Raji (cell line): ENCODE measurements around the gene SIN3B.

Experiments
- POLR2A ChIP-seq: IDR thresholded peaks from 2 replicates; pipeline ENCODE4 v1.6.1; 2011; ENCODE audit warnings: low read depth, low read length, control low read depth; ENCODE audit not compliant: insufficient read depth

SIN3B gene

DNA sequence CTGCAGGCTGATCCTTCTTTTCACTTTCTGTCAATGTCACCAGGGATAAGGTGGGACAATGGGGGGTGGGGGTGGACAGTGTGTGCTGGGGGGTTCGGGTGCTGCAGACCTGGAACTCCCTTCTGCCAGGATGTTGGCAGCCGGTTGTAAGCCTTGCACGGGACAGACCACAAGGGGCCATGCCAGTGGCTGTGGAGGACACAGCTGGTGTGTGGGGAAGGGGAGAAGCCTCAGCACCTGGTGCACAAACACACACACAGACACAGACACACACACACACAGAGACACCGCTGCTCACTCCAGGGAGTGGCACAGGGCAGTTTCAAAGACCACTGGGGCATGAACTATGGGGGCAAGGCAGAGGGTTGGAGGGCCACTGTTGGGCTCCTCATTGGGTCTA lies 63.2 kb downstream of the SIN3B start:
- TF ChIP-seq POLR2A, result no peak

DNA sequence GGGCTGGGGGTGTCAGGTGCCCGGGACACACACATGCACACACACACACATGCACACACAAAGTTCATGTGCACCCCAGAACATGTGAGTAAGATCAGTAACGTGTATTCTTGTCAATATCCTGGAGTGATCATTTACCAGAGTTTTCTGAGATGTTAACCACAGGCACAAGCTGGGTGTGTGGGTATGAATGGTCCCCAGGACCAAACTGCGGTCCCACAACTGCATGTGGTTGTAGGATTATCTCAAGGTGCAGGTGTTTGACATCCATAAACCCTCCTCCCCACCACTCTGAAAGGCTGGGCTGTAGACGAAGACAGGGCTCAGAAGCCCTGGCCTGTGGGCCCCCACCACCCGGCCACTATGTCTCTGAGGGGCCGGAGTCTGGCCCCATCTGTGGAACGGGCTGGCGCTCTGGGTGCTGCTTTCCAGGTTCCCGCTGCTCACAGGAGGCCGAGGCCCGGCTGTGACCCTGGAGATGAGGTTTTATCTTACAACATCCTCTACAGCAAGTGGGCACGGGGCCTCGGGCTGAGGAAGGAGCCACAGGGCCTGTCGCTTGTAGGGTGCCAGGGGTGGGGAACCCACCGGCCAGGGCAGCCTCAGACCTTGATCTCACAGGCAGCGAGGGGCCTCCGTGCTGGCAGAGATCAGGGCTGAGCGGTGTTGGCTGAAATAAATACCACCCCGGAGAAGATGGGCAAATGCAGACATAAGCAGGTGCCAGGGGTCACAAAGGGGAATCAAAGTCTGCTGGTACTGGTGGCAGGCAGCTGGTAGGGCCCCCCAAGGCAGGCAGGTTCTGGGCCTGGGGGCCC lies 63.9 kb downstream of the SIN3B start:
- no peak for TF ChIP-seq POLR2A

DNA sequence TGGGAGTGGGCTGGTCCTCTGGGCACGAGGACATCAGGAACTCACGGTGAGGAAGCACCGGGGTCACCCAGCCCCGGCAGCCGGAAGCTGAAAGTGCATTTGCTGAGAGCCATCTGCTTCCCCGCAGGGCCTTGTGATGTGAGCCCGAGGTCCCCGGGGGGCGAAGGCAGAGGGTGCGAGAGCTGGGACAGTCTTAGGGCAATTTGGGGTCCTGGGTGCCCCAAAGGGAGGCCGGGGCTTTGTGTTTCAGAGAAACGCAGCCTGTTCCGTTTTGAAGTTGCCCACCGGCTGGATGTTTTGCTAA lies 64.4 kb downstream of the SIN3B start:
- no peak for TF ChIP-seq POLR2A

DNA sequence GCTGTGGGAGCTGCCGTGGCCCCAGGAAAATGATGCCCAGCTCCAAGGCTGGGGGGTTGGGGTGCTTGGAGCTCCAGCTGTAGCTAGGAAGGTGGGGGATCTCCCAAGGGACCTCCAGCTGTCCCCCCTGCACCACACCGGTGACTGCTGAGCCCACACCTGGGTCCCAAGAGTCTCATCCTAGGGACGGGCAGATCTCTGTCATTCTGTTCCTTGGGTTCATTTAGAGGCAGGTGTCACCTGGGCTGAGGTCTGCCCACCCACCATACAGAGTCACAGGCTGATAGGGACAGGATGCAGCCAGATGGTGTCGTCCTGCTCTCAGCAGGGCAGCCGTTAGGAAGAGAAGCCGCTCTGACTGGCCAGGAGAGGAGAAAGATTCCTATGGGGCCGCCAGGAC lies 64.9 kb downstream of the SIN3B start:
- no peak for TF ChIP-seq POLR2A

DNA sequence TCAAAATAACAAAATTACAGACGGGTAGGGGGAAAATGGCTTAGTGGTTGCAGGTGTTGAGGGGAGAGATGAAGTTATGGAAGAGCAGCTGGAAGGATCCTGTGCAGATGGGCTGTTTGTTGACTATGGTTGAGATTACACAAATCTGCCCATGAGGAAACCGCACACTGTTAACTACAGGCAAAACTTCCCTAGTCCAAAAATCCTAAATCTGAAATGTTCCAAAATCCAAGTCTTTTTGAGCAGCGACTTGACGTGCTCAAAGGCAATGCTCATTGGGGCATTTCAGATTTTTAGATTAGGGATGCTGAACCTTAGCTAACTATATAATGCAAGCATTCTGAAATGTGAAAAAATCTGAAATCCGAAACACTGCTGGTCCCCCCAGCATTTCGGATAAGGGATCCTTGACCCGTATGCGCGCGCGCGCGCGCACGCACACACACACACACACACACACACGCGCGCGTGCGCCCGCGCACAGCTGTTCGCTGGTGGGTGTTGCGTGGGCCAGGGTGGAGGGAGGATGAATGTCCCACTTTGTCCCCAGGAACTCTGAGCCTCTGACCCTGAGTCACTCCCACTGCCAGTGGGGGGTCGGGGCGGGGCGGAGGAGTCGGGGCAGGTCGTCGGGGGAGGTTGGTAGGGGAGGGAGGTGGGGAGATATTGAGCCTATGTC lies 66.4 kb downstream of the SIN3B start:
- no peak for TF ChIP-seq POLR2A

DNA sequence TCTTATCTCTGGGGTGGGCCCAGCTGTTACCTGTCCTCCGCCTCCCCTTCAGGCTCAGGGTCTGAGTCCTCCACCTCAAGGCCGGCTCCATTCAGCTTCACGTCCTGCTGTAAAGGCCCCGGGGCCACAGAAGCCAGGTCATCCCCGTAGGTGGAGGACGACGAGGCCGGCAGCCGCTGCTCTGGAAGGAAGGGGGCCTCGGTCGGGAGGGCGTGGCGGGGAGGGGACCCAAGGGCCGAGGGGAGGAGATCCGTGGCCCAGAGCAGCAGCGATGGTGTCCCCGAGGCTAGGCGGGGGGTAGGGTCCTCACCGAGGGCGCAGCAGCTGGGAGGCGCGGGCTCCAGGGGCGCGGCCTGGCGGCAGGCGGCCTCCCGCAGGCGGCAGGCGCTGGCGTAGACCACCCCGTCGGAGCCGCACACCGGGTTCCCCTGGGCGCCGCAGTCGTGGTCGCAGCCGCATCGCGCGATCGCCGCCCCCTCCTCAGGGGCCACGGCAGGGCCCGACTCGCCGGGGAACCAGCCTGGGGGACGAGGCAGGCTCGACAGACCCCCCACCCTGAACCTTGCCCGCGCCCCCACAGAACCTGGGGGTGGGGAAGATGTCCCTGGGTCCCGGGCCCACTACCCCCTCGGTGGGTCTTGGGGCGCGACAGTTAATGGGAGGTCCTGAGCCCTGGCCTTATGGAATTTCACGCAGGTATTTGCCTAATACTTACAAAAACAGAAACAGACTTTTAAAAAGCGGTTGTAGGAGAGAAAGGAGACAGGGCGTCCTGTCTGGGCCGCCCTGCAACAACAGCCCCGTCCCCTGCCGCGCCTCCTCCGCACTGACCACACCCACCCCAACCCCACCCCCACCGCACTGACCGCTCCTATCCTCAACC lies 67.2 kb downstream of the SIN3B start:
- TF ChIP-seq POLR2A, result no peak

DNA sequence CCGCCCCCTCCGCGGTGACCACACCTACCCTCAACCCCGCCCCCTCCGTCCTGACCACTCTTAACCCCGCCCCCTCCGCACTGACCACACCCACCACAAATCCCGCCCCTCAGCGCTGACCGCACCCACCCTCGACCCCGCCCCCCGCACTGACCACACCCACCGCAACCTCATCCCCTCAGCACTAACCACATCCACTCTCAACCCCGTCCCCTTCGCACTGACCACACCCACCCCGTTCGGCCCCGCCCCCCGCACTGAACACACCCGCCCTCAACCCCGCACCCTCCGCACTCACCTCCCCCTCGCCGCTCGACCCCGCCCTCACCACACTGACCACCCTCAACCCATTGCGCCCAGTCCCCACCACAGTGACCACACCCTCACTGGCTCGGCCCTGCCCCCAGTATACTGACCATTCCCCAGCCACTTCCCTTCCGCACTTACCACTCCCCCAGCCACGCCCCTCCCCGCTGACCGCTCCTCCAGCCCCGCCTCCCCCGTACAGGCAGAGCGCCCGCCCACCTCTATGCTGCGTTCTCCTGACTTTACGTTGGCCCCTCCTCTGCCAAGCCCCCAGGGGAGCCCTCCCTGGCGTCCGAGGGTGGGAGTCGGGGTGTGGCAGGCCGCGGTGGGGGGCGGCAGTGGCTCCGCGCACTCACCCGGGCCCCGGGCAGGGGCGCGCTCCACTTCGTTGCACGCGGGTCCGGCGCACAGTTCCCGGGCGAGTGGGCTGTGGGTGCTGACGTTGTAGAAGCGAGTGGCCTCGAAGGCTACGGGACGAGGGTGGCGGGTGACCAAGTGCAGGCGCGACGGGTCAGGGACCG lies 68.0 kb downstream of the SIN3B start:
- no peak for TF ChIP-seq POLR2A

DNA sequence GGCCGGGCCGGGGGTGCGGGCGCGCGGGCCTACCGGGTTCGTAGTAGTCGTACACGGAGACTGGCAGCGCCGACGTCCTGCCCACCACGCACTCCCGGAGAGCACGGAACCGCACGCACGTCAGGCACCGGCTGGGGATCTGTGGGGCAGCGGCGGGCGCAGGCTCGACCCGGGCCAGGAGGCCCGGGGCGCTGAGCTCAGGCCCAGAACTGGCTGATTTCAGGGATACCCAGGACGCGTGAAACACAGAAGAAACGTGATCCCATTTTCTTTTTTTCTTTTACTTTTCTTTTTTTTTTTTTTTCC lies 68.6 kb downstream of the SIN3B start:
- TF ChIP-seq POLR2A, result no peak

DNA sequence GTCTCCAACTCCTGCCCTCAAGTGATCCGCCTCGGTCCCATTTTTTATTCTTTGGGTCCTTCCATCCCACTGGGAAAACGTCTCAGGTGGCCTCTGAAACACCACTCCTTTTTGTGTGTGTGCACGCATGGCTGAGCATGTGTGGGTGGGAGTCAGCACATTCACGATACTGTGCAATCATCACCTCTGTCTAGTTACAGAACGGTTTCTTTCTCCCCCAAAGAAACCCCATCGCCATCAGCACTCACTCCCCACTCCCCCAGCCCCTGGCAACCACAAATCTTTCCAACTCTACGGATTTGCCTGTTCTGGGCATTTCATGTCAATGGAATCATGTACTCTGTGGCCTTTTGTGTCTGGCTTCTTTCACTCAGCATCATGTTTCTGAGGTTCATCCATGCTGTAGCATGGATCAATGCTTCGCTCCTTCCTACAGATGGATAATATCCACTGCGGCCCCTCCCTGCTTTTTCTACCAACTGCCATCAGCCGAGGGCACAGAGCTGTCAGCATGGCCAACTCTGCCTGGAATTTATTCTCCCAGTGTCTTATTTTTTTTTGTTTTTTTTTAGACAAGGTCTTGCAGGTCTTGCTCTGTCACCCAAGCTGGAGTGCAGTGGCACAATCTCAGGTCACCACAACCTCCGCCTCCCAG lies 69.3 kb downstream of the SIN3B start:
- no peak for TF ChIP-seq POLR2A

DNA sequence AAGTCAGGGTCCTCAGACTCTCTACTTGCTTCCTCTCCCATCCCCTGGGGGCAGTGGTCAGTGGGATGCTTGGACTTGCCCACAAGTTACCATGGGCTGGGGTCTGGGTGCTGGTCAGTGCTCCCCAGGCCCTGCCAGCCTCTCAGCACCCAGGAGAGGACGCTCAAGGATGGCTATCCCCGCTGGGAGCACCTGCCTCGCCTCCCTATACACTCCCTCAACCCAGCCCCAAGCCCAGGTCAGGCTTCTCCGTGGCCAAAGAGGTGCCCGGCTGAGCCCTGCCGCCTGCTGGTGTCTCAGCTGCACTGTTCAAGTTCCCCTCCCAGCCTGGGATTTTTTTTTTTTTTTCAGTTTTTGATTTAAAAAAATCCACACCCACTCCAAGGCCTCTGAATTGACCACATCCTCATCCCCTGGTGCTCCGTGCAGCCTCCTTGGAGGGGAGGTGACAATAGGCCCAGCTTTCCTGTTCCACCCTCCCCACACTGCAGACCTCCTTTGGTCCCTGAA lies 70.4 kb downstream of the SIN3B start:
- no peak for TF ChIP-seq POLR2A

DNA sequence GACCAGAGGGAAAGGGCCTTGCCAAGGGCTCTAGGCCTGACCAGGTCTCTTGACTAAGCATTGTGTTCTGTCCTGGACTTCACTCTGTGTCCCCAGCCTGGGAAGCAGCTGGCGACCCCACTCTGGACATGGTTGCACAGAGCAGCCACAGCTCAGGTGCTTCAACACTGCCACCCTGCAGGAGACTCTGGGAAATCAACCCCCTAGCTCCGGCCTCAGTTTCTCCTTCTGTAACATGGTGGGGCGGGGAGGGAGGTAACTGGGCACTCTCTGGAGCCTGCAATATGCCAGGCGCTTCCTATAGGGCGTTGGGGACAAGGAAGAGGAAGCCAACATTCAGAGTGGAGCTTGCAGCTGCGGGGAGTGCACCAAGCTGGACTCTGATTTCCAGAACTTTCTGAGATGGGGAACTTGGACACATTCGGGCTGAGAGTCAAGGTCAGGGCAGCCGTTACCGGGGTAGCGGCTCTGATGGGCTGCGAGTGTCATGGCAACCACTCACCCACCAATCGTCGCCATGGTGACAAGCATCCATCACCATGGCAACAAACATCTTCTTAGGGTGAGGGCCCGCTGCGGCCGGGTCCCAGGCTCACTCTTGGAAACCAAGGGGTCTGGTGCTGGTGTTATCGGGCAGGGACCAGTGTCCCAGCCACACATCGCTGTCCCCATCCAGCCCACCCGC lies 72.4 kb downstream of the SIN3B start:
- no peak for TF ChIP-seq POLR2A

DNA sequence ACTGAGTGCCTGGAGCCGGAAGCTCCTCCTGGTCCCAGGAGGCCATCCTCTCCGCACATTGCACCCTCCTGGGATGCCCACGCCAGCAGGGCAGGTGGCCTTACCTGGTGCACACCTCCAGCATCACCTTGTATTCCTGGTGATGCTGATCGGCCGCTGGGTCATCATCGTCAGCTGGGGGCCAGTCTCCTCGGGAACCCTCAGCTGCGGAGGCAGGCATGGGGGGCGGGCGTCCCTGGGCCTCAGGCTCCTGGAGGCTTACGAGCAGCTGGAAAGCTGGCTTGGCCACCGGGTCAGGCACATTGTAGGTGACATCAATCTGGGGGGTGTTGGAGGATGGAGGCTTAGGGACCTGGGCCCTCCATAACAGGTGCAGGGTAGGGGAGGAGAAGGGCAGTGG lies 73.3 kb downstream of the SIN3B start:
- no peak for TF ChIP-seq POLR2A

DNA sequence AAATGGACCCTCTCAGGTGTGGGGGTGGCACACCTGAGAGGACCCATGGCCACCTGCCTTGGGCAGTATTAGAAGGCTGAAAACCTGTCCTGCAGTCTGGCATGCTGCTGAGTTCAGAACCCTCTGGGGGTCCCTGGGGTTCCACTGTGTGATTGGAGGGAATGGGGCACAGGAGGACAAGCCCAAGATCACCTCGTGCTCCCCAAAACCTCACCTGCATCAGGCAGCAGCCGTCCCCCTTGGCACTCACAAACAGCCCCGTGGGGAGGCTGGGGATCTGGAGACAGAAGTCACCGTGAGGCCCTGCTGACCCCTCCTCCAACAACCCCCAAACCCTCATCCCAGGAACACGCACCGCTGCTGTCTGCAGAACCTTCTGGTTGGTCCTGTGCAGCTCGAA lies 74.1 kb downstream of the SIN3B start:
- no peak for TF ChIP-seq POLR2A

DNA sequence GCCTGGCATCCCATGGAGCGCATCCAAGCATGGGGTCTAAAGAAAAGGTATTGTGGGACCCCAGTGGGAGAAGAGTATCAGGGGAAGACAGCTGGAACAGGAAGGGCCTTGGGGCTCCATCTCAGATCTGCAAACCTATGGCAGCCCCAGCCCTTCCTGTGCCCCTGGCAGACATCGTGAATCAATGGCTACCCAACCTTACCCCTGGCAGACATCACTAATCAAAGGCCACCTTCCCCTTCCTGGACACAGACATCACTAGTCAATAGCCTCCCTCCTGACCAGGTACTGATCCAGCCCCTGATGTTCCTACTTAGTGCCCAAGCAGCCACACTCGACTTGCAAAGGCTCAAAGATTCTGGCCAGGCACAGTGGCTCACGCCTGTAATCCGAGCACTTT lies 75.4 kb downstream of the SIN3B start:
- TF ChIP-seq POLR2A, result no peak
